Measurements from ENCODE around the gene FXYD7.

FXYD7 gene

GRCh38 chr19:35165200-35166058 is 22.4 kb downstream of the FXYD7 start:
- TF ChIP-seq ZFX (IDR thresholded peaks at IDR 0.05; ENCODE audit: borderline replicate concordance), result no peak
- TF ChIP-seq CTCF (IDR thresholded peaks at IDR 0.05), result no peak
- no peak overlapping the region for H3K27ac ChIP-seq

GRCh38 chr19:35166100-35167063 is 23.3 kb downstream of the FXYD7 start:
- H3K27ac ChIP-seq, result no peak overlapping the region
- TF ChIP-seq ZFX (IDR thresholded peaks at IDR 0.05; ENCODE audit: borderline replicate concordance) (no peak), CTCF (IDR thresholded peaks at IDR 0.05) (no peak)

- no peak for TF ChIP-seq CTCF (IDR thresholded peaks at IDR 0.05)
- no peak for TF ChIP-seq ZFX (IDR thresholded peaks at IDR 0.05; ENCODE audit: borderline replicate concordance)
- H3K27ac ChIP-seq, result no peak overlapping the region
Measured at GRCh38 chr19:35167251-35168119, 24.4 kb downstream of the FXYD7 start.

GRCh38 chr19:35168196-35168595 is 25.1 kb downstream of the FXYD7 start:
- TF ChIP-seq CTCF (IDR thresholded peaks at IDR 0.05) (no peak), ZFX (IDR thresholded peaks at IDR 0.05; ENCODE audit: borderline replicate concordance) (no peak)
- H3K27ac ChIP-seq, result no peak overlapping the region

- no peak for TF ChIP-seq ZFX (IDR thresholded peaks at IDR 0.05; ENCODE audit: borderline replicate concordance)
- no peak for TF ChIP-seq CTCF (IDR thresholded peaks at IDR 0.05)
- H3K27ac ChIP-seq, result no peak overlapping the region
Measured at GRCh38 chr19:35169221-35169995, 26.4 kb downstream of the FXYD7 start.

- TF ChIP-seq CTCF (IDR thresholded peaks at IDR 0.05) (no peak), ZFX (IDR thresholded peaks at IDR 0.05; ENCODE audit: borderline replicate concordance) (no peak)
Measured at GRCh38 chr19:35170359-35171061, 27.5 kb downstream of the FXYD7 start.

More at GRCh38 chr19:35170359-35171061, 27.5 kb downstream of the FXYD7 start:
- H3K27ac ChIP-seq, result no peak overlapping the region

Measured in 22Rv1 (cell line).